H1 (cell line): ENCODE results near the gene CCNG2.

Experiments
- CTCF ChIP-seq, 3 experiments: IDR thresholded peaks; 1 replicate in 2 of 3; 2 replicates in 1 of 3; pipeline versions ENCODE4 v1.5.1 to v1.6.1; 2011; ENCODE audit warnings: low read length in 3 of 3, mild to moderate bottlenecking in 3 of 3, inconsistent platforms in 2 of 3, low read depth in 1 of 3, moderate library complexity in 1 of 3; ENCODE audit not compliant: insufficient read depth in 1 of 3; ENCODE audit errors: control extremely low read depth in 1 of 3
- SP1 ChIP-seq: IDR thresholded peaks from 2 replicates; pipeline ENCODE4 v1.6.1; 2011; ENCODE audit warnings: low read depth, low read length

GRCh38 chr4:77189412-77189811 lies 32.4 kb downstream of the CCNG2 start:
- no peak for TF ChIP-seq SP1
- no peak for TF ChIP-seq CTCF (IDR thresholded peaks at IDR 0.05; ENCODE audit: control extremely low read depth in 1 of 3, insufficient read depth in 1 of 3, low read depth in 1 of 3, low read length in 3 of 3)
